ENCODE measurements around the gene BLOC1S4.
A peak's percentile ranks its signal among the peaks of the same experiment; 100 is the strongest.

The BLOC1S4 gene

GRCh38 chr4:6702761-6703160, 13.2 kb upstream of the BLOC1S4 start:
- Mint-ChIP-seq H3K4me3 (no peak overlapping the region), H3K36me3 (ENCODE audit: low read depth) (peaks cover 88% of the 10 kb centered on the region), H3K27me3 (ENCODE audit: low read depth) (no peaks in the 10 kb centered on the region), H3K4me1 (peaks cover 6% of the 10 kb centered on the region), H3K9me3 (peaks cover 36% of the 10 kb centered on the region), H3K27ac (no peak overlapping the region)
- TF ChIP-seq, protein P1, sequence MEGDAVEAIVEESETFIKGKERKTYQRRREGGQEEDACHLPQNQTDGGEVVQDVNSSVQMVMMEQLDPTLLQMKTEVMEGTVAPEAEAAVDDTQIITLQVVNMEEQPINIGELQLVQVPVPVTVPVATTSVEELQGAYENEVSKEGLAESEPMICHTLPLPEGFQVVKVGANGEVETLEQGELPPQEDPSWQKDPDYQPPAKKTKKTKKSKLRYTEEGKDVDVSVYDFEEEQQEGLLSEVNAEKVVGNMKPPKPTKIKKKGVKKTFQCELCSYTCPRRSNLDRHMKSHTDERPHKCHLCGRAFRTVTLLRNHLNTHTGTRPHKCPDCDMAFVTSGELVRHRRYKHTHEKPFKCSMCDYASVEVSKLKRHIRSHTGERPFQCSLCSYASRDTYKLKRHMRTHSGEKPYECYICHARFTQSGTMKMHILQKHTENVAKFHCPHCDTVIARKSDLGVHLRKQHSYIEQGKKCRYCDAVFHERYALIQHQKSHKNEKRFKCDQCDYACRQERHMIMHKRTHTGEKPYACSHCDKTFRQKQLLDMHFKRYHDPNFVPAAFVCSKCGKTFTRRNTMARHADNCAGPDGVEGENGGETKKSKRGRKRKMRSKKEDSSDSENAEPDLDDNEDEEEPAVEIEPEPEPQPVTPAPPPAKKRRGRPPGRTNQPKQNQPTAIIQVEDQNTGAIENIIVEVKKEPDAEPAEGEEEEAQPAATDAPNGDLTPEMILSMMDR (IDR thresholded peaks at IDR 0.05; ENCODE audit: unreplicated experiment in 3 of 3): no peak

DNA sequence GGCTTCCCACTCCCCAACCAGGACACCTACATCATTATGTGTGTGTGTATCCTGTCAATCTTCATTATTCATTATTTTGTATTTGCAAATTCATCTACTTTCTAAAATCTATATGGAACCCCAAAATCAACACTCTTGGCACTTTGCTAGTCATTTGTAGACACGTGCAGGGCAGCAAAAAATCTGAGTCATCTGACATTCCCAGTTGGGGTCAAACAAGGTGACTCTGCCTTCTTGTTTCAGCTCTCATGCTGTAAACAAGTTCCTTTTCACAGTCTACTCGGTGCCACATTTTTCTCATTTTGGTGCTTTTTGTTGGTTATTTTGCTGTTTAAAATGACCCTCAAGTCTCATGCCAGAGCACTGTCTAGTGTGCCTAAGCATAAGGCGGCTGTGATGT, 12.2 kb upstream of the BLOC1S4 start:
- Mint-ChIP-seq H3K27me3 (ENCODE audit: low read depth) (no peaks in the 10 kb centered on the region), H3K4me3 (no peak overlapping the region), H3K9me3 (peaks cover 41% of the 10 kb centered on the region), H3K36me3 (ENCODE audit: low read depth) (peaks cover 93% of the 10 kb centered on the region), H3K4me1 (peaks cover 16% of the 10 kb centered on the region), H3K27ac (no peak overlapping the region)
- TF ChIP-seq, protein P1 (IDR thresholded peaks at IDR 0.05; ENCODE audit: unreplicated experiment in 3 of 3): no peak

- Mint-ChIP-seq H3K4me3 (peak overlapping the region in 2 of 3 experiments; percentile 17 to 45), H3K36me3 (ENCODE audit: low read depth) (peaks cover 87% of the 10 kb centered on the region)
Observed at GRCh38 chr4:6705646-6706045, 10.3 kb upstream of the BLOC1S4 start.

DNA sequence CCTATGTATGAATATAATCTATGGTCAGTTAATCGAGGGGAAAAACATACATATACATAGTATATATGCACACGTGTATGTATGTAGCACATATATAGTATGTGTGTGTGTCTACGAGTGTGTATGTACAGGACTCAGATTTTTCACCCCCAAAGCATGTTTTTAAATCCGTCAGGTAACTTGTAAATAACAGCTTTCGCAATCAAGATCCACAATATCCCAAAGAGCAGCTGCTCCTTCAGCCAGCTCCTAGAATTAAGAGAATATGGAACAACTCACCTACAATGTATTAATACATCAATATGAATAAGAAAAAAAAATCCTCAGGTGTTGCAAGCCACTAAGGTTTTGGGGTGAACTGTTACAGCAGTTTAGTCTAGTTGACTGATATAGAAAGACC, 9.8 kb upstream of the BLOC1S4 start:
- Mint-ChIP-seq H3K9me3 (peaks cover 48% of the 10 kb centered on the region), H3K27ac (no peak overlapping the region), H3K4me3 (peak overlapping the region in 2 of 3 experiments; percentile 28 to 59), H3K27me3 (ENCODE audit: low read depth) (peaks cover 5% of the 10 kb centered on the region), H3K4me1 (peaks cover 30% of the 10 kb centered on the region), H3K36me3 (ENCODE audit: low read depth) (peaks cover 85% of the 10 kb centered on the region)
- TF ChIP-seq, protein P1 (IDR thresholded peaks at IDR 0.05; ENCODE audit: unreplicated experiment in 3 of 3): no peak

More at GRCh38 chr4:6705646-6706045, 10.3 kb upstream of the BLOC1S4 start:
- H3K27me3 Mint-ChIP-seq (ENCODE audit: low read depth): peaks cover 5% of the 10 kb centered on the region
- peaks cover 48% of the 10 kb centered on the region for H3K9me3 Mint-ChIP-seq
- H3K4me1 Mint-ChIP-seq: peaks cover 30% of the 10 kb centered on the region
- TF ChIP-seq, protein P1 (IDR thresholded peaks at IDR 0.05; ENCODE audit: unreplicated experiment in 3 of 3): no peak
- no peak overlapping the region for H3K27ac Mint-ChIP-seq

GRCh38 chr4:6709230-6710114, 6.5 kb upstream of the BLOC1S4 start, which contains the start of gene MRFAP1L1:
TSS of gene MRFAP1L1 (minus strand) at chr4:6709865. CDS start at chr4:6709629, 236 bp downstream.
- peaks cover 14% of the 10 kb centered on the region for H3K27me3 Mint-ChIP-seq (ENCODE audit: low read depth)
- H3K4me3 Mint-ChIP-seq: peak within 1 kb of the TSS; percentile 93 to 99 (median 98)
- TF ChIP-seq, protein P1 (IDR thresholded peaks at IDR 0.05; ENCODE audit: unreplicated experiment in 3 of 3): peak in 1 of 3 experiments; percentile 11
- H3K27ac Mint-ChIP-seq: peak within 1 kb of the TSS; percentile 95 to 97 (median 96)
- peaks cover 30% of the 10 kb centered on the region for H3K4me1 Mint-ChIP-seq
- peaks cover 36% of the 10 kb centered on the region for H3K9me3 Mint-ChIP-seq
- H3K36me3 Mint-ChIP-seq (ENCODE audit: low read depth): peaks cover 53% of the 10 kb centered on the region
